ENCODE results near the gene C10orf90.

- no peak for TF ChIP-seq EZH2 (IDR thresholded peaks at IDR 0.05)
- no peak for TF ChIP-seq POLR2AphosphoS5 (IDR thresholded peaks at IDR 0.05; ENCODE audit: borderline replicate concordance, low read depth, low read length)
Measured at GRCh38 chr10:126407831-126408230, 262.7 kb downstream of the C10orf90 start.
